H1 (cell line): ENCODE data around the gene KIFC1. TPM values are rescaled to one million over a fixed set of nuclear protein-coding genes. Genes with fewer than 3 reads are reported as not detected.

Experiments used
- ASH2L ChIP-seq: fragments of 200-600, 300-600 bp; sonication (generic); IDR thresholded peaks from one replicate; pipeline ENCODE4 v1.7.1; 2017; ENCODE audit warnings: low read length
- BACH1 ChIP-seq: IDR thresholded peaks from 2 replicates; pipeline ENCODE4 v1.6.1; 2012; ENCODE audit warnings: low read length, improper control_type of control experiment
- BRCA1 ChIP-seq: IDR thresholded peaks from 2 replicates; pipeline ENCODE4 v1.6.1; 2012; ENCODE audit warnings: low read depth, low read length, improper control_type of control experiment
- CEBPB ChIP-seq: IDR thresholded peaks from 2 replicates; pipeline ENCODE4 v1.6.1; 2012; ENCODE audit warnings: low read depth, low read length
- CHD2 ChIP-seq: IDR thresholded peaks from 2 replicates; pipeline ENCODE4 v1.6.1; 2012; ENCODE audit warnings: low read length, improper control_type of control experiment
- CTBP2 ChIP-seq: IDR thresholded peaks from 2 replicates; pipeline ENCODE4 v1.7.0; 2011; ENCODE audit warnings: borderline replicate concordance, mild to moderate bottlenecking, moderate library complexity, mixed read lengths, low read length; ENCODE audit not compliant: insufficient read depth, insufficient read length
- E2F6 ChIP-seq: IDR thresholded peaks from 2 replicates; pipeline ENCODE4 v1.6.1; 2012; ENCODE audit warnings: inconsistent platforms
- EGR1 ChIP-seq: IDR thresholded peaks from 2 replicates; pipeline ENCODE4 v1.6.1; 2011; ENCODE audit warnings: low read depth, low read length, borderline replicate concordance
- FOSL1 ChIP-seq: IDR thresholded peaks from 2 replicates; pipeline ENCODE4 v1.6.1; 2011; ENCODE audit warnings: mild to moderate bottlenecking, low read depth, low read length, moderate library complexity; ENCODE audit not compliant: insufficient read depth
- JUND ChIP-seq: IDR thresholded peaks from 2 replicates; pipeline ENCODE4 v1.6.1; 2011; ENCODE audit warnings: mild to moderate bottlenecking, improper control_type of control experiment, low read length
- KDM4A ChIP-seq: IDR thresholded peaks from one replicate; pipeline ENCODE4 v1.7.1; 2012; ENCODE audit warnings: low read depth, mild to moderate bottlenecking, moderate library complexity, low read length, inconsistent platforms; ENCODE audit not compliant: severe bottlenecking
- NRF1 ChIP-seq: IDR thresholded peaks from 2 replicates; pipeline ENCODE4 v1.6.1; 2011; ENCODE audit warnings: mild to moderate bottlenecking, low read depth, low read length, improper control_type of control experiment
- POLR2A ChIP-seq, 2 experiments: IDR thresholded peaks; 1 replicate in 1 of 2; 2 replicates in 1 of 2; pipeline ENCODE4 v1.6.1; 2011; ENCODE audit warnings: low read depth in 2 of 2, low read length in 2 of 2, mild to moderate bottlenecking in 2 of 2; ENCODE audit errors: control extremely low read depth in 1 of 2
- POLR2AphosphoS5 ChIP-seq: IDR thresholded peaks from 2 replicates; pipeline ENCODE4 v1.6.1; 2011; ENCODE audit warnings: low read depth, low read length
- POU5F1 ChIP-seq: IDR thresholded peaks from 2 replicates; pipeline ENCODE4 v1.6.1; 2011; ENCODE audit warnings: low read depth, mild to moderate bottlenecking, low read length, moderate library complexity
- RBBP5 ChIP-seq: IDR thresholded peaks from 2 replicates; pipeline ENCODE4 v1.7.1; 2012; ENCODE audit warnings: low read depth, mild to moderate bottlenecking, inconsistent platforms, low read length, moderate library complexity, borderline replicate concordance
- RFX5 ChIP-seq: IDR thresholded peaks from 2 replicates; pipeline ENCODE4 v1.6.1; 2011; ENCODE audit warnings: low read depth, low read length, improper control_type of control experiment, borderline replicate concordance
- SIX5 ChIP-seq: IDR thresholded peaks from 2 replicates; pipeline ENCODE4 v1.6.1; 2011; ENCODE audit warnings: mild to moderate bottlenecking, low read depth, low read length
- SRF ChIP-seq: IDR thresholded peaks from 2 replicates; pipeline ENCODE4 v1.6.1; 2011; ENCODE audit warnings: mild to moderate bottlenecking, low read depth, low read length, moderate library complexity
- TCF12 ChIP-seq: IDR thresholded peaks from 2 replicates; pipeline ENCODE4 v1.6.1; 2011; ENCODE audit warnings: low read depth, mild to moderate bottlenecking, low read length
- YY1 ChIP-seq: IDR thresholded peaks from 2 replicates; pipeline ENCODE4 v1.6.1; 2011; ENCODE audit warnings: low read depth, mild to moderate bottlenecking, low read length
- ZNF274 ChIP-seq: IDR thresholded peaks from 2 replicates; pipeline ENCODE4 v1.7.0; 2012; ENCODE audit warnings: low read length, borderline replicate concordance; ENCODE audit errors: extremely low read depth
- polyA plus RNA-seq, 7 experiments: library from polyadenylated mRNA; depleted of rRNA in 3 of 7; stranded (reverse) in 5 of 7; unstranded in 2 of 7; fragments of >200 nt in 5 of 7; fragments of 200-250 nt in 2 of 7; gene quantifications; 1 replicate in 5 of 7; 2 replicates in 1 of 7; 4 replicates in 1 of 7; pipeline versions ENCODE4 v1.2.1 to v1.2.3, GENCODE V29; 2011 to 2013; ENCODE audit warnings: missing spikeins in 2 of 7, mixed read lengths in 2 of 7
- total RNA-seq: library from RNA; stranded (reverse); fragmentation: NEBNext Ultra II Directional; extraction: Animal tissue kit (Norgen Biotek cat#: 25700); gene quantifications from 2 replicates; pipeline ENCODE4 v1.2.1, GENCODE V29; 2021

Gene KIFC1
- total and polyA plus RNA-seq, 2 of the 8 experiments (the other 6 are each of a cell fraction or from before 2014, with no cell fraction given), result 46.6 to 64.3 TPM

DNA sequence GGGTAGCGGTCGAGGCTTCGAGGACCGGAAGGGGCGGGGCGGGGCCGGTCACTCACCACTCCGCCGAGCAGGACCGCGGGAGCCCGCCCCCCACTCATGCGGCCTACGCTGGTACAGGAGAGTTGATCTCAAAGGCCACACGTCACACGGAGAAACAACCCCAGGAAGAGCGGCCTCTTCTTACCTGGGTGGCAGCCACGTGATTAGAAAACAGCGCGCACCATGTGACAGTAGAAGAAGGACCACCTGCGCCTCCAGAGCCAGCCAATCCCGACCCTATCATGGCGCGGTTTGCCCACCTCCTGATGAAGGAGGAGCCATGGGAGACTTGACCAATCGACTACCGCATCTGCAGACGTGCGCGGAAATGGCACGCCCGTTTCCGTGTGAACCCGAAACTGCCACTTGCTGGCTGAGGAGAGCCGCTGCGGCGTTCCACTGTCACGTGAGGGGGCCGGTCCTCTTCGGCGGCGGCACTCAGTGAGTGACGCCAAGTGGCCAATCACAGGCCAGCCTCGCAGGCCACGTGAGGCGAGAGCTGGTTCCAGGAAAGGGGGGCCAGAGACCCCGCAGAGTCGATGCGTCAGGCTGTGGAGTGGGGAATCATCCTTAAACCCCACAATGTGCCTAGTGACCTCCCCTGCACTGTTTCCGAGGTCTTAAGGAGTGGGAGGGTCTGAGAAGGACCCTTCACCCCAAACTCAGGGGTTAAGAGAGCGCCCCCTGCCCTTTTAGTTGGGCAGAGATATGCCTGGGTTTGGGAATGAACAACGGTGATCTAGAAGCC, 26.5 kb downstream of the KIFC1 start, which contains the start of gene CUTA (continued):
- TF ChIP-seq JUND (no peak), ASH2L (no peak), RFX5 (no peak), SRF (peak; percentile 33; the same call in 1 of the 2 replicates), SIX5 (no peak), FOSL1 (no peak), RBBP5 (no peak), POU5F1 (no peak), CTBP2 (no peak), TCF12 (peak; percentile 16; the same call in 1 of the 2 replicates), ZNF274 (no peak), POLR2A (IDR thresholded peaks at IDR 0.05; ENCODE audit: control extremely low read depth in 1 of 2, low read depth in 2 of 2, low read length in 2 of 2) (0 out of 3 replicates have a peak, but pooled peaks of 1 of the 2 experiments have one; percentile 4), CEBPB (no peak), BACH1 (peak; percentile 92), KDM4A (no peak), YY1 (no peak), NRF1 (0 out of 2 replicates have a peak, but pooled peaks have one; percentile 2), BRCA1 (no peak), EGR1 (no peak), CHD2 (no peak), POLR2AphosphoS5 (no peak; the same call in 1 of the 2 replicates), E2F6 (peak; percentile 72)
